Measurements from ENCODE around the gene FBXO17. TPM values are rescaled to one million over a fixed set of nuclear protein-coding genes. Genes with fewer than 3 reads are reported as not detected.
A peak's percentile ranks its signal among the peaks of the same experiment; 100 is the strongest.

The FBXO17 gene
- total and polyA plus RNA-seq, 2 of the 13 experiments (the other 11 are each of a cell fraction or from before 2014, with no cell fraction given) = 22.1 to 58.7 TPM

GRCh38 chr19:38899447-38900201 is 75.9 kb downstream of the FBXO17 start, which contains the start of the genes NFKBIB and SIRT2 (continued):
- TF ChIP-seq TAF15 (IDR thresholded peaks at IDR 0.05; ENCODE audit: low read depth, low read length, poor library complexity, severe bottlenecking) = no peak
- peak; percentile 50; the same call in 1 of the 2 replicates for TF ChIP-seq ZBTB7B (CRISPR knock-in tag; IDR thresholded peaks at IDR 0.05)
- no peak for TF ChIP-seq AGO2 (optimal IDR thresholded peaks at IDR 0.05; ENCODE audit: low read depth, low read length)
- TF ChIP-seq MBNL3 (CRISPR knock-in tag; conservative IDR thresholded peaks at IDR 0.05) = no peak
- TF ChIP-seq ZNF740 (CRISPR knock-in tag; IDR thresholded peaks at IDR 0.05) = no peak
- peak; percentile 18; the same call in 1 of the 2 replicates for TF ChIP-seq ARID5B (CRISPR knock-in tag; IDR thresholded peaks at IDR 0.05)
- no peak for TF ChIP-seq SIX1 (CRISPR knock-in tag; IDR thresholded peaks at IDR 0.05; ENCODE audit: borderline replicate concordance)
- TF ChIP-seq ZNF18 (CRISPR knock-in tag; IDR thresholded peaks at IDR 0.05; ENCODE audit: insufficient replicate concordance) = no peak
- TF ChIP-seq ZNF503 (CRISPR knock-in tag; IDR thresholded peaks at IDR 0.05) = no peak
- TF ChIP-seq RNF2 (conservative IDR thresholded peaks at IDR 0.05; ENCODE audit: low read depth) = no peak
- TF ChIP-seq SMARCC2 (IDR thresholded peaks at IDR 0.05) = no peak
- TF ChIP-seq TRIM24 (CRISPR knock-in tag; IDR thresholded peaks at IDR 0.05) = no peak
- TF ChIP-seq CREBL2 (CRISPR knock-in tag; IDR thresholded peaks at IDR 0.05; ENCODE audit: borderline replicate concordance) = no peak
- no peak for TF ChIP-seq TEAD2 (CRISPR knock-in tag; IDR thresholded peaks at IDR 0.05)
- no peak for TF ChIP-seq NR0B2 (CRISPR knock-in tag; IDR thresholded peaks at IDR 0.05)
- no peak for TF ChIP-seq ZKSCAN5 (CRISPR knock-in tag; IDR thresholded peaks at IDR 0.05)
- TF ChIP-seq ZNF589 (CRISPR knock-in tag; conservative IDR thresholded peaks at IDR 0.05) = 0 out of 2 replicates have a peak, but pooled peaks have one; percentile 61
- 0 out of 2 replicates have a peak, but pooled peaks have one; percentile 59 for TF ChIP-seq ZNF670 (CRISPR knock-in tag; IDR thresholded peaks at IDR 0.05; ENCODE audit: borderline replicate concordance)
- TF ChIP-seq GLI4 (CRISPR knock-in tag; IDR thresholded peaks at IDR 0.05; ENCODE audit: borderline replicate concordance) = no peak
- TF ChIP-seq HMG20B (CRISPR knock-in tag; conservative IDR thresholded peaks at IDR 0.05) = no peak
- TF ChIP-seq ZNF101 (CRISPR knock-in tag; IDR thresholded peaks at IDR 0.05; ENCODE audit: borderline replicate concordance, low read depth) = no peak
